Raji (cell line): Measurements from ENCODE around the gene AADACL4.

Experiments
- POLR2A ChIP-seq: IDR thresholded peaks from 2 replicates; pipeline ENCODE4 v1.6.1; 2011; ENCODE audit warnings: low read depth, low read length, control low read depth; ENCODE audit not compliant: insufficient read depth

Gene AADACL4

DNA sequence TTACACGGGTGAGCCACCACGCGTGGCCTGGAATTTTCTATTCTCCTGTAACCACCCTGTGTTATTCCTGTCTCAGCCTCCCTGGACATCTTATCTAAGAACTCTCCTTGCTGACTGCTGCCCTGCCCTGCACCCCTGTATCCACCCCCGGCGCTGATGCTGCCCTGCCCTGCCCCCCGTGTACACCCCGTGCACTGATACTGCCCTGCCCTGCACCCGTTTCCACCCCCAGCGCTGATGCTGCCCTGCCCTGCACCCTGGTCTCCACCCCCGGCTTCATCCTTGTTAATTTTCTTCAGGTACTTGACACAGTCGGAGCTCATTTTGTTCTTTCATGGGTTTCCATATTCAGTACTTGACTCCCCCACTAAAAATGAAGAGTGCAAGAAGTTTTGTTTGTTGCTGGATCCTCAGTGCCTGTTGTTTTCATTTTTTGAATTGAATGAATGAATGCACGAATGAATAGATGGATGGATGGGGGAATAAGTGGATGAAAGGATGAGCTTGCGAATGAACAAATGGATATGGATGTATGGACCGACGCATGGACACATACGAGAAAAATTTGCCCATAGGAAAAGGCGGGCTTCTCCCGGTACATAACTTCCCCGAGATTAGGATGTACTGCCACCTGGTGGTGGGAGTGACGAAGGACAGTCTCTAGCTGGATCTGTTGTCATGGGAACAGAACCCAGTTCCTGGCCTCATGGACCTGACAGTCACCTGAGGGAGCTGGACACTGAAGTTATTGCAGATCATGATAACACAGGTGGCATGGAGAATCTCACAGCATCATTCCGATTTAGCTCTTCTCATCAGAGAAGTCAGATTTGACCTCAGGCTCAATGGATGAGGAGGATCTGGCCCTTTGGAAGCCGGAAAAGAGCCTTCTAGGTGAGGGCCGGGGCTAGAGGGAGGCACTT lies 14.9 kb downstream of the AADACL4 start:
- no peak for TF ChIP-seq POLR2A

DNA sequence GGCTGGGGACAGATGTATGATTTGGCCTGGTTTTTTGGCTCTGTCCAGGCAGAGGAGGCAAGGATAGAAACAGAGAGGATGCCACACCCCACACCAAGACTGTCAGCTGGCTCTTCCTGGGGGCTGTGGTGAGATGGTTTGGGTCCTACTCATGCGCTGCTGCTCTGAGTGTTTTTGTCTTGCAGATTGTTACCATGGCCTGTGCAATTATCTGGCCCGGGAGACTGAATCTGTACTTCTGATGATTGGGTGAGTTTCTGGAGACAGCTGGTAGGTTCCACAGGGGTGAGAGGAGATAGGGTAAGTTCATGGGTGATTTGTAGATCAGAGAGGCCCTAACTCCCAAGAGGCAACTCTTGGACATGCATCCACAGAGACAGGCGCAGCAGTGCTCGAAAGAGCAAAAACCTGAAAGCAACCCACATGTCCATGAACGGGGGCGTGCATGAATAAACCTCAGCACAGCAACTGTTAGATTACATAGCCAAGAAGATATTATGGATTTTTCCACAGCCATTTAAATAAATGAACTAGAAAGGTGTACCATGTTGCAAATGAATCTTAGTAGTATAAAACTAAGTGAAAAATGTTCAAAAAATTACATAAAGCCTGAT lies 17.8 kb downstream of the AADACL4 start:
- TF ChIP-seq POLR2A, result no peak

- TF ChIP-seq POLR2A, result no peak
These were observed 18.7 kb downstream of the AADACL4 start for GRCh38 chr1:12662556-12662955.

DNA sequence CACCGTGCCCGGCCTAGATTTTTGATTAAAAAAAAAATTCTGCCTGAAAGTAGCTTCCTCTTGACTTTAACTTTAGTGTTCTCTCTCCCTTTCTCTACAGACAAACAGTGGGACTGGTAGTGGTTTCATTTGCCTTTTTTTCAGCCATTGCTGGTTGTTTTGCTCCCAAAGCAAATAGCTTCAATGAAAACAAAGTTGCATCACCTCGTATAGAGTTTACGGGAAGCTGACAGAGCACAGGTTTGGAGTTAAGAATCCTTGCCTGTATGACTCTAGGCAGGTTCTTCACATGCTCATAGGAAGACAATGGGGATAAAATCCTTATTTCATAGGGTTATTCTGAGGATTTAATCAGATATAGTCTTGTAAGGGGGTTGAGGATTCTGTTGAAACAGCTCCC lies 21.6 kb downstream of the AADACL4 start:
- TF ChIP-seq POLR2A, result no peak

GRCh38 chr1:12666141-12666735 lies 22.4 kb downstream of the AADACL4 start:
- TF ChIP-seq POLR2A, result no peak

GRCh38 chr1:12669529-12670068 lies 25.7 kb downstream of the AADACL4 start:
- TF ChIP-seq POLR2A, result no peak

GRCh38 chr1:12674358-12674757 lies 30.5 kb downstream of the AADACL4 start:
- no peak for TF ChIP-seq POLR2A

- no peak for TF ChIP-seq POLR2A
These were observed 33.7 kb downstream of the AADACL4 start for GRCh38 chr1:12677565-12677964.

GRCh38 chr1:12678350-12678749 lies 34.5 kb downstream of the AADACL4 start:
- TF ChIP-seq POLR2A, result no peak

GRCh38 chr1:12678820-12679219 lies 34.9 kb downstream of the AADACL4 start:
- no peak for TF ChIP-seq POLR2A

GRCh38 chr1:12690156-12690555 lies 46.3 kb downstream of the AADACL4 start:
- no peak for TF ChIP-seq POLR2A

DNA sequence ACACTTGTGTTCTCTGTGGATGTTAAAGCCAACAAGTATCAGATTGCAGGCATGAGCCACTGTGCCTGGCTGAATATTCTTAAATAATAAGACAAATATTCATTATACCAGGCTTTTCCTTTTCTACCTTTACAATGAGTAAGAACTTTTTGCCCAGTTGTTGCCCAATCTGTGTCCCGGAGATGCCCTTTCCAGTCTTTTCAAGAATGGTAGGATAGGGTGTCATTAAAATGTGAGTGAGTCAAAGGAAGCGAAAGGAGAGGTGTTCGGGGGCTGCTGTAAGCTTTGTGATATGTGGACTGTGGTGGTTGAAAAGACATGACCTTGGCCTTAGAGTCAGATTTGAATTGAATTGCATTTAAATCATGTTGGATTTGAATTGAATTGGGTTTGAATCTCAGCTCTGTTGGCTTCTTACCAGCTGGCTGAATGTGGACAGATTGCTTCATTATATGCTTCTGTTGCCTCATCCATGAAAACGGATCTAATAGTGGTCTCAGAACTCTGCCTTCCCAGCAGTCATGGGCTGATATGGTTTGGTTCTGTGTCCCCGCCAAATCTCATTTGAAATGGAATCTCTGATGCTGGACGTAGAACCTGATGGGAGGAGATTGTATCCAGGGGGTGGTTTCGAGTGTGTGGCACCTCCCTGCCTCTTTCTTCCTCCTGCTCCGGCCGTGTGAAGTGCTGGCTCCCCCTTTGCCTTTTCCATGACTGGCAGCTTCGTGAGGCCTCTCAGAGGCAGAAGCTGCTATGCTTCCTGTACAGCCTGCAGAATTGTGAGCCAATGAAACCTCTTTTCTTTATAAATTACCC lies 49.3 kb downstream of the AADACL4 start:
- TF ChIP-seq POLR2A, result no peak

DNA sequence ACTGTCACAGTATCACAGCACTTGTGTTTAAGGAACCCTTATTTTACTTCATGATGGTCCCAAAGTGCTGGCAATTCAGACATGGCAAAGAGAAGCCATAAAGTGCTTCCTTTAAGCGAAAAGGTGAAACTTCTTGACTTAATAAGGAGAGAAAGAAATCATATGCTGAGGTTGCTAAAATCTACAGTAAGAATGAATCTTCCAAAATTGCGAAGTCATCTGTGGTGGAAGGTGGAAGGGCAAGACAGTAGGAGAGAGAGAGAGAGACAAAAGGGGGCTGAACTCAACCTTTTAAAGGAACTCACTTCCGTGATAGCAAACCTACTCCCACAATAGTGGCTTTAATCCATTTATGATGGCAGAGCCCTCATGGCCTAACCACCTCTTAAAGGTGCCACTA lies 52.8 kb downstream of the AADACL4 start:
- no peak for TF ChIP-seq POLR2A

DNA sequence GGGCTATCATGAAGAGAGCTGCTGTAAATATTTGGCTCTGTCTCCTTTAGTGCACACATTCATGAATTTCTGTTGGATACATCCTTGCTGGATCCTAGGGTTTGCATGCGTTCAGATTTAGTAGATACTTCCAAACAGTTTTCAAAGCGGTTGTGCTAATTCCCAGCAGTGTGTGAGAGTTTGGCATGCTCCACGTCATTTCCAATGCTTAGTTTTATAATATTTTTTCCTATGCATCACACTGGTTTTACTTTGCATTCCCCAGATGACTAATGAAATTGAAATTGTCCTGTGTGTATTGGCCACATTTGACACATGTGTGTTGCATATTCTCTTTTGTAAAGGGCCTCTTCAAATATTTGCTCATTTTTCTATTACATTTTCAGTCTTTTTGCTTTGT lies 53.5 kb downstream of the AADACL4 start:
- TF ChIP-seq POLR2A, result no peak
